Prostate gland (tissue), 2 donors: Measurements from ENCODE around the gene NANOS2.

Source experiments
- CTCF ChIP-seq, 4 experiments: fragments of 200-600 bp in 2 of 4; fragments of 450-650 bp in 2 of 4; sonication (generic) in 2 of 4; IDR thresholded peaks; 1 replicate in 3 of 4; 2 replicates in 1 of 4; pipeline ENCODE4 v1.5.1; 2016 to 2019; ENCODE audit warnings: antibody characterized with exemption in 4 of 4, mild to moderate bottlenecking in 2 of 4, moderate library complexity in 2 of 4
- POLR2A ChIP-seq: fragments of 450-650 bp; IDR thresholded peaks from one replicate; pipeline ENCODE4 v1.6.1; 2016; ENCODE audit warnings: antibody characterized with exemption, mild to moderate bottlenecking

GRCh38 chr19:45883881-45884681 is 30.5 kb downstream of the NANOS2 start:
- TF ChIP-seq POLR2A = no peak
- TF ChIP-seq CTCF (IDR thresholded peaks at IDR 0.05) = no peak
